BJ (cell line): Measurements from ENCODE around the gene POU2AF3. TPM values are rescaled to one million over a fixed set of nuclear protein-coding genes. Genes with fewer than 3 reads are reported as not detected.

ENCODE experiments used
- CTCF ChIA-PET: fragments of 350-600 bp; formaldehyde crosslinking; extraction: SDS; loops from one replicate; lab custom pipeline; 2021; ENCODE audit warnings: antibody characterized with exemption, inconsistent platforms; lab: Yijun Ruan, JAX
- POLR2A ChIA-PET: fragments of 300-600 bp; sonication (Branson Sonifier 250); formaldehyde crosslinking; extraction: SDS; loops from one replicate; lab custom pipeline; 2021; ENCODE audit warnings: antibody characterized with exemption; lab: Charles Lee
- DNase-seq: peaks from one replicate; pipeline ENCODE4 v3.0.0-alpha.2; 2011; ENCODE audit warnings: low read depth
- H3K27me3 ChIP-seq: 2 replicates; pipeline ENCODE4 v1.6.0; 2011; ENCODE audit warnings: low read length; ENCODE audit not compliant: control insufficient read depth, insufficient read depth
- H3K36me3 ChIP-seq: 2 replicates; pipeline ENCODE4 v1.5.1; 2011; ENCODE audit warnings: low read length; ENCODE audit not compliant: control insufficient read depth, insufficient read depth
- H3K4me3 ChIP-seq: 2 replicates; pipeline ENCODE4 v1.5.1; 2011; ENCODE audit warnings: low read depth, mild to moderate bottlenecking, control low read depth, low read length
- polyA plus RNA-seq: library from polyadenylated mRNA; depleted of rRNA; stranded (reverse); fragments of >200 nt; gene quantifications from 2 replicates; pipeline ENCODE4 v1.2.3, GENCODE V29; 2011
- TF ChIP-seq, protein P1 (sequence below): IDR thresholded peaks from 2 replicates; pipeline ENCODE4 v1.5.1; 2011; ENCODE audit warnings: low read depth, mild to moderate bottlenecking, control low read depth, inconsistent platforms, low read length, moderate library complexity; ENCODE audit not compliant: insufficient read depth

Gene POU2AF3
- polyA plus RNA-seq, 1 experiment: not detected

DNA sequence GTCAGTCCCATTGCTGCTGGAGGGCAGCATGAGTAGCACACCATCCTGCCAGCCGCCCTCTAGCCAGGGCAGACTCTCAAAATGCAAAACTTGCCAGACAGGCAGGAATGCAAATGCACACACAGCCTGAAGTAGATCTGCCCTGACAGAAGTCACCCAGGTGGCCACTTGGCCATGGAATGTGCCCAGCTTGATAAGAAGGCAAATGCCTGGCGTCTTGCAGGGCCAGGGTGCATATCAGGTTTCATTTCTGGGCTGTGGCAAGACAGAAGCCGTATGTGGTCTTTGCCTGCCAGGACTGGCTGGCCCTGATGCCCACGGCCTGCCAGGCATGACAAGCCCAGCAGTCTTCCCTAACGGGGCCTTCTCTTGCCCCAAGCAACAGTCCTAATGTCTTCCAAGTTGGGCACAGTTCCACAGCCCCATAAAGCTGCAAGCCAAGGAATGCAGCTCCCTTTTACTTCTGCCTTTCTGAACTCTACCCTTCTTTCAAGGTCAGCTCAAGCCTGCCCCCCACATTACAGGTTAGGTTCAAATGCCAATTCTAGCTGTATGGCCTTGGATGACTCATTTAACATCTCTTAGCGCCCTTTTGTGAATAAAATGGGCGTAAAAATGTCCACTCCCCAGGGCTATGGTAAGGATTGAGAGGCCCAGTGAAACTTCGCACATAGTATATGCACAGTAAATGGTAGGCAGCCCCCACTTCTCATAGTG lies 29.7 kb downstream of the POU2AF3 start:
- DNase-seq: no peak
- TF ChIP-seq, protein P1, sequence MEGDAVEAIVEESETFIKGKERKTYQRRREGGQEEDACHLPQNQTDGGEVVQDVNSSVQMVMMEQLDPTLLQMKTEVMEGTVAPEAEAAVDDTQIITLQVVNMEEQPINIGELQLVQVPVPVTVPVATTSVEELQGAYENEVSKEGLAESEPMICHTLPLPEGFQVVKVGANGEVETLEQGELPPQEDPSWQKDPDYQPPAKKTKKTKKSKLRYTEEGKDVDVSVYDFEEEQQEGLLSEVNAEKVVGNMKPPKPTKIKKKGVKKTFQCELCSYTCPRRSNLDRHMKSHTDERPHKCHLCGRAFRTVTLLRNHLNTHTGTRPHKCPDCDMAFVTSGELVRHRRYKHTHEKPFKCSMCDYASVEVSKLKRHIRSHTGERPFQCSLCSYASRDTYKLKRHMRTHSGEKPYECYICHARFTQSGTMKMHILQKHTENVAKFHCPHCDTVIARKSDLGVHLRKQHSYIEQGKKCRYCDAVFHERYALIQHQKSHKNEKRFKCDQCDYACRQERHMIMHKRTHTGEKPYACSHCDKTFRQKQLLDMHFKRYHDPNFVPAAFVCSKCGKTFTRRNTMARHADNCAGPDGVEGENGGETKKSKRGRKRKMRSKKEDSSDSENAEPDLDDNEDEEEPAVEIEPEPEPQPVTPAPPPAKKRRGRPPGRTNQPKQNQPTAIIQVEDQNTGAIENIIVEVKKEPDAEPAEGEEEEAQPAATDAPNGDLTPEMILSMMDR: no peak
- Histone ChIP-seq H3K4me3 (no peak overlapping the region), H3K27me3 (no peaks in the 10 kb centered on the region; the same call in none of the 2 replicates), H3K36me3 (no peaks in the 10 kb centered on the region)
- ChIA-PET CTCF (interaction anchor here (1.1 to 2.0 kb wide), 3 partner anchors 9 to 95 kb away, joined by 4 to 5 read pairs (median 5); no protein-coding TSS in a partner anchor), POLR2A (no interaction called here)

- DNase-seq: no peak
- ChIA-PET POLR2A (no interaction called here), CTCF (no interaction called here)
- TF ChIP-seq, protein P1: no peak
- H3K27me3 ChIP-seq: no peaks in the 10 kb centered on the region; the same call in none of the 2 replicates
- H3K4me3 ChIP-seq: no peak overlapping the region
- H3K36me3 ChIP-seq: no peaks in the 10 kb centered on the region
These were observed 31.2 kb downstream of the POU2AF3 start for GRCh38 chr11:111329306-111330204.

- TF ChIP-seq, protein P1: no peak
- Histone ChIP-seq H3K4me3 (no peak overlapping the region), H3K27me3 (no peaks in the 10 kb centered on the region; the same call in none of the 2 replicates), H3K36me3 (no peaks in the 10 kb centered on the region)
- CTCF ChIA-PET: no interaction called here
- POLR2A ChIA-PET: no interaction called here
- DNase-seq: no peak
These were observed 32.0 kb downstream of the POU2AF3 start for GRCh38 chr11:111330234-111330893.

DNA sequence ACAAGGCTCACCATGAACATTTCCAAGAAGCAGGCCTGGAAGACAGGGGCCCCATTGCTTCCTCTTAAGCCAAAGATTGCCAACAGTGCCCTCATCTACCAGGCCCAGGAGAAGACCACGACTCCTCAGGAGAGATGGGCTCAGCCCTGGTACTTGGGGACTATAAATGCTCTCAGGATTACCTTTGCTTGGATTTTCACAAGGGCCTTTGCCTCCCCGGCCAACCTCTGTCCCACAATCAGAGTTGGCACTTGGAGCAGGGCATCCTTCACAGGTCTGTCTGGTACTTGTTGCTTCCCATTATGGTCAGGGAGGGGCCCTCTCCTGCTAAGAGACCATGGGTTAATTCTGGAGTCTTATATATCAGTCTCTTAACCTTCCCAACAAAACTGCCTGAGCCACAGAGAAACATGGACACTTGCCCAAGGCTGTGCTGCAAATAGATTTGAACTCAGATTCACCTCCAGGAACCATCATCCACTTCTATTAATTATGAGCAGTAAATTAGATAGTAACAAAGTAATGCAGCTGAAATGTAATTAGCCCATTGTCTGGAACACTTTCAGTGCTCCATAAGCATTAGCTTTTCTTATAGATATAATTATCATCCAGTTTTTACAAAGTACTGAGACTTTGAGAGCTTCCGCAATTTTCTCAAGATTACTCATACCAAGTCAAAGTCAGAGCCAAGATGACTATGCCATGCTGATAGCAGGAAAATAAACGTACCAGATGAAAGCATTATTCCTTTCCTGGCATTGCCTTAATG lies 33.5 kb downstream of the POU2AF3 start:
- Histone ChIP-seq H3K36me3 (no peaks in the 10 kb centered on the region), H3K27me3 (no peaks in the 10 kb centered on the region; the same call in none of the 2 replicates), H3K4me3 (no peak overlapping the region)
- ChIA-PET POLR2A (no interaction called here), CTCF (no interaction called here)
- no peak for DNase-seq
- TF ChIP-seq, protein P1: no peak
